SK-N-SH treated with all-trans-retinoic acid at 6 μM for 48 hours (cell line): ENCODE measurements around the gene CACNG1.

Experiments used
- ATAC-seq: fragments of 200-7000 bp; cut with Tn5 transposase; 3 replicates; pipeline ENCODE4 v1.9.1; 2020; ENCODE audit warnings: mild to moderate bottlenecking, moderate library complexity
- ARNTL ChIP-seq: fragments of 450-650 bp; formaldehyde crosslinking; IDR thresholded peaks from 2 replicates; pipeline ENCODE4 v1.5.0; 2020; ENCODE audit warnings: low read depth, mild to moderate bottlenecking, moderate library complexity, borderline replicate concordance
- CREB5 ChIP-seq: fragments of 250-450 bp; sonication (Bioruptor Pico); IDR thresholded peaks from 2 replicates; pipeline ENCODE4 v1.5.1; 2020; ENCODE audit warnings: low read depth, mild to moderate bottlenecking, moderate library complexity
- CSDC2 ChIP-seq: fragments of 250-450 bp; sonication (Bioruptor Pico); IDR thresholded peaks from 2 replicates; pipeline ENCODE4 v1.5.0; 2020; ENCODE audit warnings: mild to moderate bottlenecking, moderate library complexity
- ESRRG ChIP-seq: fragments of 250-450 bp; sonication (Bioruptor Pico); IDR thresholded peaks from 2 replicates; pipeline ENCODE4 v1.6.1; 2021; ENCODE audit warnings: mild to moderate bottlenecking
- ISL1 ChIP-seq: fragments of 250-450 bp; sonication (Bioruptor Pico); IDR thresholded peaks from 2 replicates; pipeline ENCODE4 v2.1.2; 2022; ENCODE audit warnings: mild to moderate bottlenecking, moderate library complexity
- OSR1 ChIP-seq: fragments of 250-450 bp; sonication (Bioruptor Pico); IDR thresholded peaks from 2 replicates; pipeline ENCODE4 v1.8.0; 2022; ENCODE audit warnings: moderate library complexity, mild to moderate bottlenecking, inconsistent platforms
- PATZ1 ChIP-seq: fragments of 250-450 bp; sonication (Bioruptor Pico); IDR thresholded peaks from 2 replicates; pipeline ENCODE4 v1.8.0; 2020; ENCODE audit warnings: mild to moderate bottlenecking, moderate library complexity, borderline replicate concordance
- POU6F1 ChIP-seq: fragments of 250-450 bp; sonication (Bioruptor Pico); IDR thresholded peaks from 2 replicates; pipeline ENCODE4 v1.8.0; 2021; ENCODE audit warnings: low read depth, mild to moderate bottlenecking, moderate library complexity, borderline replicate concordance
- PPARA ChIP-seq: fragments of 250-450 bp; sonication (Bioruptor Pico); IDR thresholded peaks from 2 replicates; pipeline ENCODE4 v1.5.0; 2020; ENCODE audit warnings: mild to moderate bottlenecking, borderline replicate concordance
- RARB ChIP-seq: fragments of 250-450 bp; sonication (Bioruptor Pico); IDR thresholded peaks from 2 replicates; pipeline ENCODE4 v1.8.0; 2021; ENCODE audit warnings: mild to moderate bottlenecking, moderate library complexity
- SNAI2 ChIP-seq: fragments of 250-450 bp; sonication (Bioruptor Pico); IDR thresholded peaks from 2 replicates; pipeline ENCODE4 v1.5.0; 2020; ENCODE audit warnings: mild to moderate bottlenecking, moderate library complexity
- TCF4 ChIP-seq: fragments of 250-450 bp; sonication (Bioruptor Pico); IDR thresholded peaks from 2 replicates; pipeline ENCODE4 v1.8.0; 2021; ENCODE audit warnings: mild to moderate bottlenecking, moderate library complexity, borderline replicate concordance
- TOX ChIP-seq: fragments of 250-450 bp; sonication (Bioruptor Pico); IDR thresholded peaks from 2 replicates; pipeline ENCODE4 v1.8.0; 2021; ENCODE audit warnings: mild to moderate bottlenecking, moderate library complexity, borderline replicate concordance
- TSHZ2 ChIP-seq: fragments of 250-450 bp; sonication (Bioruptor Pico); IDR thresholded peaks from 2 replicates; pipeline ENCODE4 v1.5.0; 2020; ENCODE audit warnings: mild to moderate bottlenecking, moderate library complexity
- ZFP3 ChIP-seq: fragments of 250-450 bp; sonication (Bioruptor Pico); IDR thresholded peaks from 2 replicates; pipeline ENCODE4 v1.5.0; 2020; ENCODE audit warnings: mild to moderate bottlenecking, moderate library complexity
- ZNF565 ChIP-seq: fragments of 450-650 bp; formaldehyde crosslinking; conservative IDR thresholded peaks from 2 replicates; pipeline ENCODE4 v1.5.0; 2020; ENCODE audit warnings: low read depth, mild to moderate bottlenecking, moderate library complexity
- ZNF70 ChIP-seq: fragments of 450-650 bp; formaldehyde crosslinking; IDR thresholded peaks from 2 replicates; pipeline ENCODE4 v1.5.0; 2020; ENCODE audit warnings: mild to moderate bottlenecking, moderate library complexity
- ZNF8 ChIP-seq: fragments of 450-650 bp; formaldehyde crosslinking; IDR thresholded peaks from 2 replicates; pipeline ENCODE4 v1.5.0; 2020; ENCODE audit warnings: mild to moderate bottlenecking, moderate library complexity

CACNG1 gene

GRCh38 chr17:67021743-67022450 is 22.5 kb upstream of the CACNG1 start:
- TF ChIP-seq TCF4 (no peak), ZNF8 (CRISPR knock-in tag) (no peak)
- no peak for ATAC-seq

GRCh38 chr17:67022451-67022810 is 21.9 kb upstream of the CACNG1 start:
- ATAC-seq: no peak
- no peak for TF ChIP-seq PPARA
- TF ChIP-seq SNAI2 (CRISPR knock-in tag): no peak
- TF ChIP-seq TOX (CRISPR knock-in tag): no peak
- TF ChIP-seq ARNTL (CRISPR knock-in tag): no peak
- no peak for TF ChIP-seq ESRRG
- TF ChIP-seq TCF4: no peak
- no peak for TF ChIP-seq OSR1 (CRISPR knock-in tag)
- TF ChIP-seq ISL1 (CRISPR knock-in tag): no peak
- no peak for TF ChIP-seq POU6F1 (CRISPR knock-in tag)
- no peak for TF ChIP-seq ZFP3 (CRISPR knock-in tag)
- TF ChIP-seq ZNF70 (CRISPR knock-in tag): no peak

- TF ChIP-seq PATZ1 (CRISPR knock-in tag) (no peak), POU6F1 (CRISPR knock-in tag) (no peak), ZNF70 (CRISPR knock-in tag) (no peak), ZFP3 (CRISPR knock-in tag) (no peak), CREB5 (CRISPR knock-in tag) (no peak), TOX (CRISPR knock-in tag) (no peak), RARB (no peak), OSR1 (CRISPR knock-in tag) (no peak), ISL1 (CRISPR knock-in tag) (no peak), CSDC2 (CRISPR knock-in tag) (no peak), PPARA (no peak), ZNF8 (CRISPR knock-in tag) (no peak), ZNF565 (CRISPR knock-in tag) (no peak), ARNTL (CRISPR knock-in tag) (no peak), TSHZ2 (no peak)
- ATAC-seq: no peak
These were observed 19.6 kb upstream of the CACNG1 start for GRCh38 chr17:67024736-67025135.
